K562 (cell line): ENCODE measurements around the gene TIAM1. TPM values are rescaled to one million over a fixed set of nuclear protein-coding genes. Genes with fewer than 3 reads are reported as not detected.

Experiments
- ATAC-seq: fragments of 200-7000 bp; cut with Tn5 transposase; 3 replicates; pipeline ENCODE4 v1.9.1; 2020; ENCODE audit warnings: moderate library complexity
- BruUV-seq: library from RNA; stranded (reverse); fragments of 400-500 nt; replicated peaks from 2 replicates; lab custom pipeline; 2021; lab: Mats Ljungman, UMichigan
- CTCF ChIA-PET: fragments of 300-600 bp; formaldehyde crosslinking; extraction: SDS; loops from one replicate; lab custom pipeline; 2021; ENCODE audit warnings: low intra/inter-chr PET ratio; lab: Yijun Ruan, JAX
- POLR2A ChIA-PET: fragments of 300-600, 350-650 bp; sonication (Branson Sonifier 250); formaldehyde crosslinking; extraction: SDS; loops from one replicate; lab custom pipeline; 2021; ENCODE audit warnings: antibody characterized with exemption, inconsistent platforms; lab: Yijun Ruan, JAX
- DNase-seq, 4 experiments: peaks; one replicate each; pipeline versions ENCODE4 v3.0.0 to v3.0.0-alpha.2; 2011 to 2018; ENCODE audit warnings: low spot score in 3 of 4, mixed read lengths in 3 of 4; ENCODE audit errors: extremely low read depth in 1 of 4
- FAIRE-seq: peaks from 2 replicates; lab custom pipeline; 2011; peaks lifted over from hg19 to GRCh38; lab: Jason Lieb, UNC
- H2AFZ ChIP-seq: 2 replicates; pipeline ENCODE4 v1.6.0; 2011; ENCODE audit warnings: low read depth, low read length, control low read depth, inconsistent platforms
- H3K27ac ChIP-seq: fragments of 200-600 bp; 3 replicates; pipeline ENCODE4 v1.8.0; 2011; ENCODE audit warnings: low read depth, mild to moderate bottlenecking, control low read depth, inconsistent platforms, low read length, moderate library complexity, mixed read lengths; ENCODE audit errors: extremely low read depth
- H3K27me3 ChIP-seq, 2 experiments: fragments of 300-600 bp in 1 of 2; 2 replicates in 1 of 2; 3 replicates in 1 of 2; pipeline versions ENCODE4 v1.6.0 to v1.8.0; 2011; ENCODE audit warnings: inconsistent platforms in 2 of 2, low read length in 2 of 2, mild to moderate bottlenecking in 1 of 2, mixed read lengths in 1 of 2, moderate library complexity in 1 of 2; ENCODE audit not compliant: control insufficient read depth in 2 of 2, insufficient read depth in 2 of 2
- H3K36me3 ChIP-seq: fragments of 300-600 bp; 3 replicates; pipeline ENCODE4 v1.8.0; 2011; ENCODE audit warnings: mild to moderate bottlenecking, low read length, inconsistent platforms; ENCODE audit not compliant: control insufficient read depth, insufficient read depth
- H3K4me1 ChIP-seq, 2 experiments: fragments of 200-600 bp in 1 of 2; replicated peaks in 1 of 2; 2 replicates in 1 of 2; 3 replicates in 1 of 2; pipeline versions ENCODE4 v1.5.1 to v1.8.0; 2011; ENCODE audit warnings: inconsistent platforms in 2 of 2, low read length in 2 of 2, mild to moderate bottlenecking in 1 of 2, mixed read lengths in 1 of 2, moderate library complexity in 1 of 2; ENCODE audit not compliant: control insufficient read depth in 2 of 2, insufficient read depth in 2 of 2
- H3K4me2 ChIP-seq: 2 replicates; pipeline ENCODE4 v1.6.1; 2011; ENCODE audit warnings: low read length, control low read depth, inconsistent platforms, mixed read lengths; ENCODE audit not compliant: insufficient read depth
- H3K4me3 ChIP-seq: fragments of 200-600 bp; sonication (generic), shearing (Covaris generic); 2 replicates; pipeline ENCODE4 v1.5.1; 2016; ENCODE audit warnings: control low read depth, inconsistent platforms
- H3K79me2 ChIP-seq: fragments of 200-600 bp; 3 replicates; pipeline ENCODE4 v1.8.0; 2011; ENCODE audit warnings: low read length, inconsistent platforms; ENCODE audit not compliant: control insufficient read depth, insufficient read depth
- H3K9ac ChIP-seq, 2 experiments: 2 replicates each; pipeline versions ENCODE4 v1.6.0 to v1.6.1; 2011; ENCODE audit warnings: low read depth in 2 of 2, low read length in 2 of 2, control low read depth in 1 of 2, inconsistent platforms in 1 of 2, mild to moderate bottlenecking in 1 of 2, mixed read lengths in 1 of 2; ENCODE audit not compliant: insufficient read depth in 1 of 2
- H3K9me1 ChIP-seq: one replicate; pipeline ENCODE4 v1.6.0; 2011; ENCODE audit warnings: inconsistent platforms, mild to moderate bottlenecking, low read length, moderate library complexity; ENCODE audit not compliant: control insufficient read depth, insufficient read depth
- H3K9me3 ChIP-seq: replicated peaks from 2 replicates; pipeline ENCODE4 v1.5.1; 2011; ENCODE audit warnings: low read depth, low read length, inconsistent platforms; ENCODE audit not compliant: control insufficient read depth, insufficient read depth
- H4K20me1 ChIP-seq: replicated peaks from 2 replicates; pipeline ENCODE4 v1.6.1; 2011; ENCODE audit warnings: low read length, inconsistent platforms, mixed read lengths; ENCODE audit not compliant: control insufficient read depth, insufficient read depth
- ARNT ChIP-seq, 2 experiments: fragments of 450-650 bp; IDR thresholded peaks; 2 replicates each; pipeline ENCODE4 v1.6.1; 2016; ENCODE audit warnings: mild to moderate bottlenecking in 1 of 2
- CHD7 ChIP-seq: fragments of 200-600 bp; sonication (generic); IDR thresholded peaks from one replicate; pipeline ENCODE4 v1.6.1; 2012; ENCODE audit warnings: mild to moderate bottlenecking, low read depth, low read length, inconsistent platforms
- FOXO4 ChIP-seq: fragments of 450-650 bp; formaldehyde crosslinking; IDR thresholded peaks from 2 replicates; pipeline ENCODE4 v1.4.0; 2020; ENCODE audit warnings: mild to moderate bottlenecking, moderate library complexity
- GTF2A2 ChIP-seq: IDR thresholded peaks from 2 replicates; pipeline ENCODE4 v1.6.1; 2016; ENCODE audit warnings: mild to moderate bottlenecking, missing genetic modification characterization, missing compliant biosample characterization
- TAL1 ChIP-seq: fragments of 450-650 bp; IDR thresholded peaks from 2 replicates; pipeline ENCODE4 v1.6.1; 2016; ENCODE audit warnings: mild to moderate bottlenecking
- ZNF3 ChIP-seq: fragments of 250-450 bp; sonication (Bioruptor Pico); IDR thresholded peaks from 2 replicates; pipeline ENCODE4 v1.5.0; 2021; ENCODE audit warnings: mild to moderate bottlenecking, moderate library complexity
- ZNF512 ChIP-seq: IDR thresholded peaks from 2 replicates; pipeline ENCODE4 v1.6.1; 2016; ENCODE audit warnings: missing genetic modification characterization, missing compliant biosample characterization
- ZNF583 ChIP-seq: fragments of 250-450 bp; sonication (Bioruptor Pico); IDR thresholded peaks from 2 replicates; pipeline ENCODE4 v1.4.0; 2020
- ZNF707 ChIP-seq: fragments of 250-450 bp; sonication (Bioruptor Pico); conservative IDR thresholded peaks from 2 replicates; pipeline ENCODE4 v1.8.0; 2022; ENCODE audit warnings: inconsistent platforms, mild to moderate bottlenecking, moderate library complexity
- WGBS: fragments of 100-300 bp; shearing (Covaris generic); methylation state at CpG from one replicate; pipeline ENCODE4 v1.1.6; 2016; ENCODE audit warnings: low coverage, mixed read lengths; ENCODE audit not compliant: insufficient coverage; ENCODE audit errors: missing lambda C conversion rate; 5-methylcytosine and 5-hydroxymethylcytosine counted together
- in situ Hi-C: fragments of 300-500 bp; cut with MboI; formaldehyde crosslinking; loops from 4 replicates; pipeline ENCODE4 v1.15.0; 2018; ENCODE audit warnings: inconsistent platforms, mixed read lengths
- intact Hi-C: fragments of 100-400 bp; cut with micrococcal nuclease; formaldehyde crosslinking; loops from 2 replicates; pipeline ENCODE4 v1.14.2; 2022
- polyA plus RNA-seq, 8 experiments: library from polyadenylated mRNA; depleted of rRNA in 4 of 8; stranded (reverse) in 5 of 8; unstranded in 3 of 8; fragments of >200 nt; fragmentation: Nextera tagmentation in 2 of 8; fragmentation: Illumina TruSeq in 1 of 8; extraction: Ambion mirVana in 2 of 8; extraction: Trizol in 1 of 8; gene quantifications; 2 replicates each; pipeline versions ENCODE4 v1.2.1 to v1.2.3, GENCODE V29; 2011 to 2014; ENCODE audit warnings: inconsistent platforms in 1 of 8, missing spikeins in 1 of 8
- total RNA-seq, 7 experiments: library from RNA; depleted of rRNA in 6 of 7; stranded (reverse); fragments of >200 nt in 6 of 7; fragmentation: Illumina TruSeq in 2 of 7; extraction: Trizol in 2 of 7; gene quantifications; 2 replicates each; pipeline versions ENCODE4 v1.2.1 to v1.2.3, GENCODE V29; 2011 to 2021; ENCODE audit warnings: low replicate concordance in 1 of 7

The TIAM1 gene
- total and polyA plus RNA-seq, 9 of the 15 experiments (the other 6 are each of a cell fraction or from before 2014, with no cell fraction given) = 0.11 TPM; not detected in 8

GRCh38 chr21:31367801-31368200 is 23.7 kb upstream of the TIAM1 start:
- no peak overlapping the region for H3K4me2 ChIP-seq
- in situ Hi-C loops = no loop called here
- DNase-seq (no peak), ATAC-seq (no peak), FAIRE-seq (no peak)
- no peaks in the 10 kb centered on the region for H3K4me1 ChIP-seq
- WGBS = 3% methylated on average over 2 of the region's 2 CpGs
- ChIA-PET POLR2A (no interaction called here), CTCF (no interaction called here)
- no peak overlapping the region for H3K9ac ChIP-seq
- H3K27ac ChIP-seq = no peak overlapping the region
- no TSS peak for BruUV-seq
- H3K79me2 ChIP-seq = no peaks in the 10 kb centered on the region
- intact Hi-C loops = no loop called here
- H2AFZ ChIP-seq = no peak overlapping the region
- peaks cover 0 to 7% of the 10 kb centered on the region in 2 experiments; a peak in 1 of 5 replicates for H3K27me3 ChIP-seq
- no peaks in the 10 kb centered on the region for H3K36me3 ChIP-seq
- H3K9me3 ChIP-seq = no peaks in the 10 kb centered on the region
- H4K20me1 ChIP-seq = no peaks in the 10 kb centered on the region
- H3K9me1 ChIP-seq = no peaks in the 10 kb centered on the region
- H3K4me3 ChIP-seq = no peak overlapping the region
- TF ChIP-seq TAL1 (no peak), ZNF512 (tag) (no peak), GTF2A2 (no peak), FOXO4 (CRISPR knock-in tag) (no peak), ZNF583 (CRISPR knock-in tag) (no peak), CHD7 (no peak), ARNT (IDR thresholded peaks at IDR 0.05) (no peak), ZNF3 (CRISPR knock-in tag) (no peak), ZNF707 (CRISPR knock-in tag) (no peak)
